Stimulated activated effector memory CD8-positive, alpha-beta T cell treated with anti-CD3 and anti-CD28 coated beads, Interleukin-12 subunit alpha, Interleukin-12 subunit beta, amount 100 ng/mL, for 72 hours (primary cell): ENCODE data around the gene FCHSD2.
"Not testable (repeated sequence)": the region's sequence is repeated elsewhere in the genome, so short reads cannot be mapped to it uniquely, and the experiment has no call there.

Source experiments
- ATAC-seq: fragments of 150-1000 bp; cut with Tn5 transposase; 2 replicates; pipeline ENCODE4 v1.10.0; 2021
- DNase-seq, 2 donors: peaks; one replicate each; pipeline ENCODE4 v3.0.0; 2021 to 2022; ENCODE audit warnings: low spot score in 2 of 2
- H3K27ac Mint-ChIP-seq: one replicate; pipeline ENCODE4 v1.8.0; 2022; ENCODE audit warnings: mild to moderate bottlenecking, mixed read lengths
- H3K36me3 Mint-ChIP-seq: one replicate; pipeline ENCODE4 v1.8.0; 2022; ENCODE audit warnings: mild to moderate bottlenecking, mixed read lengths
- H3K4me1 Mint-ChIP-seq: one replicate; pipeline ENCODE4 v1.8.0; 2022; ENCODE audit warnings: mixed read lengths
- H3K4me3 Mint-ChIP-seq: one replicate; pipeline ENCODE4 v1.8.0; 2022; ENCODE audit warnings: mild to moderate bottlenecking, mixed read lengths
- H3K9me3 Mint-ChIP-seq: one replicate; pipeline ENCODE4 v1.8.0; 2022; ENCODE audit warnings: mixed read lengths

FCHSD2 gene

GRCh38 chr11:72976522-72976892, 165.6 kb downstream of the FCHSD2 start:
- Mint-ChIP-seq H3K4me1 (peaks cover 32% of the 10 kb centered on the region), H3K36me3 (peaks cover 20% of the 10 kb centered on the region), H3K27ac (peak overlapping the region; percentile 0)
- H3K4me3 Mint-ChIP-seq, DNase-seq, ATAC-seq, H3K9me3 Mint-ChIP-seq: not testable (repeated sequence)

- DNase-seq: no peak
- Mint-ChIP-seq H3K4me1 (peaks cover 35% of the 10 kb centered on the region), H3K27ac (peak overlapping the region; percentile 0), H3K4me3 (no peak overlapping the region), H3K36me3 (peaks cover 20% of the 10 kb centered on the region), H3K9me3 (no peaks in the 10 kb centered on the region)
- ATAC-seq: peak; percentile 94
Measured at GRCh38 chr11:72975778-72976521, 166.2 kb downstream of the FCHSD2 start.

- DNase-seq: no peak
- H3K4me3 Mint-ChIP-seq: peak overlapping the region; percentile 6
- H3K27ac Mint-ChIP-seq: peak overlapping the region; percentile 26
- H3K4me1 Mint-ChIP-seq: peaks cover 42% of the 10 kb centered on the region
- ATAC-seq: no peak
- H3K36me3 Mint-ChIP-seq: peaks cover 20% of the 10 kb centered on the region
- H3K9me3 Mint-ChIP-seq: no peaks in the 10 kb centered on the region
Measured at GRCh38 chr11:72974487-72975205, 167.5 kb downstream of the FCHSD2 start.

GRCh38 chr11:72972496-72973128, 169.5 kb downstream of the FCHSD2 start:
- no peak for ATAC-seq
- no peak for DNase-seq
- H3K4me3 Mint-ChIP-seq: no peak overlapping the region
- H3K36me3 Mint-ChIP-seq: peaks cover 6% of the 10 kb centered on the region
- H3K27ac Mint-ChIP-seq: no peak overlapping the region
- H3K4me1 Mint-ChIP-seq: peaks cover 49% of the 10 kb centered on the region
- no peaks in the 10 kb centered on the region for H3K9me3 Mint-ChIP-seq

- Mint-ChIP-seq H3K27ac (no peak overlapping the region), H3K9me3 (no peaks in the 10 kb centered on the region), H3K4me3 (peak overlapping the region; percentile 37), H3K36me3 (peaks cover 11% of the 10 kb centered on the region), H3K4me1 (peaks cover 53% of the 10 kb centered on the region)
- DNase-seq (no peak), ATAC-seq (no peak)
Measured at GRCh38 chr11:72971192-72971967, 170.7 kb downstream of the FCHSD2 start.

GRCh38 chr11:72970557-72971118, 171.5 kb downstream of the FCHSD2 start:
- H3K4me1 Mint-ChIP-seq: peaks cover 53% of the 10 kb centered on the region
- H3K9me3 Mint-ChIP-seq: no peaks in the 10 kb centered on the region
- peak overlapping the region; percentile 37 for H3K4me3 Mint-ChIP-seq
- H3K36me3 Mint-ChIP-seq: peaks cover 10% of the 10 kb centered on the region
- peak overlapping the region; percentile 74 for H3K27ac Mint-ChIP-seq
- DNase-seq: peak in 1 of 2 donors; percentile 72
- peak; percentile 36 for ATAC-seq

GRCh38 chr11:72969894-72970335, 172.2 kb downstream of the FCHSD2 start:
- H3K27ac Mint-ChIP-seq: no peak overlapping the region
- peaks cover 47% of the 10 kb centered on the region for H3K4me1 Mint-ChIP-seq
- peaks cover 13% of the 10 kb centered on the region for H3K36me3 Mint-ChIP-seq
- H3K4me3 Mint-ChIP-seq: peak overlapping the region; percentile 37
- DNase-seq (peak in 1 of 2 donors; percentile 61), ATAC-seq (peak; percentile 95)
- H3K9me3 Mint-ChIP-seq: no peaks in the 10 kb centered on the region

- H3K4me3 Mint-ChIP-seq: no peak overlapping the region
- peaks cover 17% of the 10 kb centered on the region for H3K36me3 Mint-ChIP-seq
- H3K9me3 Mint-ChIP-seq: no peaks in the 10 kb centered on the region
- ATAC-seq: no peak
- DNase-seq: no peak
- no peak overlapping the region for H3K27ac Mint-ChIP-seq
- peaks cover 32% of the 10 kb centered on the region for H3K4me1 Mint-ChIP-seq
Measured at GRCh38 chr11:72968390-72968789, 173.7 kb downstream of the FCHSD2 start.

GRCh38 chr11:72965672-72966071, 176.4 kb downstream of the FCHSD2 start:
- no peak for ATAC-seq
- no peak for DNase-seq
- Mint-ChIP-seq H3K36me3 (peaks cover 17% of the 10 kb centered on the region), H3K27ac (no peak overlapping the region), H3K4me1 (peaks cover 22% of the 10 kb centered on the region), H3K4me3 (no peak overlapping the region), H3K9me3 (no peaks in the 10 kb centered on the region)

GRCh38 chr11:72962717-72963116, 179.4 kb downstream of the FCHSD2 start:
- DNase-seq (no peak), ATAC-seq (no peak)
- Mint-ChIP-seq H3K27ac (no peak overlapping the region), H3K4me3 (no peak overlapping the region), H3K9me3 (no peaks in the 10 kb centered on the region), H3K4me1 (peaks cover 10% of the 10 kb centered on the region), H3K36me3 (peaks cover 17% of the 10 kb centered on the region)

- peaks cover 6% of the 10 kb centered on the region for H3K4me1 Mint-ChIP-seq
- H3K36me3 Mint-ChIP-seq: peaks cover 16% of the 10 kb centered on the region
- DNase-seq (no peak), ATAC-seq (no peak)
- no peaks in the 10 kb centered on the region for H3K9me3 Mint-ChIP-seq
- H3K4me3 Mint-ChIP-seq: no peak overlapping the region
- no peak overlapping the region for H3K27ac Mint-ChIP-seq
Measured at GRCh38 chr11:72962084-72962483, 180.0 kb downstream of the FCHSD2 start.

GRCh38 chr11:72959998-72960731, 182.0 kb downstream of the FCHSD2 start:
- no peaks in the 10 kb centered on the region for H3K4me1 Mint-ChIP-seq
- H3K4me3 Mint-ChIP-seq: no peak overlapping the region
- H3K27ac Mint-ChIP-seq: no peak overlapping the region
- H3K36me3 Mint-ChIP-seq: peaks cover 6% of the 10 kb centered on the region
- H3K9me3 Mint-ChIP-seq: no peaks in the 10 kb centered on the region
- no peak for ATAC-seq
- no peak for DNase-seq

GRCh38 chr11:72958791-72959190, 183.3 kb downstream of the FCHSD2 start:
- ATAC-seq: no peak
- Mint-ChIP-seq H3K36me3 (no peaks in the 10 kb centered on the region), H3K9me3 (no peaks in the 10 kb centered on the region), H3K27ac (no peak overlapping the region), H3K4me1 (peaks cover 11% of the 10 kb centered on the region), H3K4me3 (no peak overlapping the region)
- no peak for DNase-seq

GRCh38 chr11:72955466-72955865, 186.7 kb downstream of the FCHSD2 start:
- peak overlapping the region; percentile 9 for H3K27ac Mint-ChIP-seq
- peaks cover 13% of the 10 kb centered on the region for H3K4me1 Mint-ChIP-seq
- H3K36me3 Mint-ChIP-seq: peaks cover under 1% of the 10 kb centered on the region
- DNase-seq: no peak
- H3K4me3 Mint-ChIP-seq: no peak overlapping the region
- H3K9me3 Mint-ChIP-seq: no peaks in the 10 kb centered on the region
- no peak for ATAC-seq
